Astrocyte (in vitro differentiated cells and primary cell): ENCODE results near the gene CFDP1.

Experiments used
- EZH2 ChIP-seq: IDR thresholded peaks from 2 replicates; pipeline ENCODE4 v1.6.1; 2012; ENCODE audit warnings: mild to moderate bottlenecking, low read length, inconsistent platforms; ENCODE audit not compliant: insufficient read depth
- TF ChIP-seq, protein P1 (sequence below): IDR thresholded peaks from 2 replicates; pipeline ENCODE4 v1.5.1; 2011; ENCODE audit warnings: low read depth, mild to moderate bottlenecking, inconsistent platforms, low read length, moderate library complexity; ENCODE audit not compliant: insufficient read depth

DNA sequence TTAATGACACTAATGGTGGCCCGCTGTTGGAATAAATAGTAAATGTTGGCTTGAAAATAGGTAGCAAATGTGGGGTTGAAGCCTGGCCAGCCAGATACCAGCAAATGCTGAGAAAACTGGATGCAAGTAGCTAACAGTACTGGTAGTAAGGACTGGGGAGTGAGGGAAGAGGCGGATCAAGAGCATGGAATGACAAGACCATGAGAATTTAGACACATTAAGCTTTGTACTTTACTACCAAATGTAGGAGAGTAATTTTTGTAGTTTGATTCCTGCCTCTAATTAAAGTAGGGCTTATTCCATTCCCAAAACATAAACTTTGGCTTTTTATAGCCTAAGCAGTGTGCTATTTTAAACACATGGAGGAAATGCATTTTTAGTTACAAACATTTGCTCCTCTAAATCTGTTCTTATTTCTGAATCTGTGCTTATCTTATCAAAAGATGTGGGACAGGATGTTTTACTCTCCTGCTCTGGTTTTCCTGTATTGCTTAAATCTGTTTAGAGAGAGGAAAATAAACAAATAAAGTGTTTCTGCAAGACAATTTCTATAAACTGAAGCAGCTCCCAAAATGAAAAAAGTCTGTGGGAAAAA, 44.1 kb downstream of the CFDP1 start:
- TF ChIP-seq, protein P1, sequence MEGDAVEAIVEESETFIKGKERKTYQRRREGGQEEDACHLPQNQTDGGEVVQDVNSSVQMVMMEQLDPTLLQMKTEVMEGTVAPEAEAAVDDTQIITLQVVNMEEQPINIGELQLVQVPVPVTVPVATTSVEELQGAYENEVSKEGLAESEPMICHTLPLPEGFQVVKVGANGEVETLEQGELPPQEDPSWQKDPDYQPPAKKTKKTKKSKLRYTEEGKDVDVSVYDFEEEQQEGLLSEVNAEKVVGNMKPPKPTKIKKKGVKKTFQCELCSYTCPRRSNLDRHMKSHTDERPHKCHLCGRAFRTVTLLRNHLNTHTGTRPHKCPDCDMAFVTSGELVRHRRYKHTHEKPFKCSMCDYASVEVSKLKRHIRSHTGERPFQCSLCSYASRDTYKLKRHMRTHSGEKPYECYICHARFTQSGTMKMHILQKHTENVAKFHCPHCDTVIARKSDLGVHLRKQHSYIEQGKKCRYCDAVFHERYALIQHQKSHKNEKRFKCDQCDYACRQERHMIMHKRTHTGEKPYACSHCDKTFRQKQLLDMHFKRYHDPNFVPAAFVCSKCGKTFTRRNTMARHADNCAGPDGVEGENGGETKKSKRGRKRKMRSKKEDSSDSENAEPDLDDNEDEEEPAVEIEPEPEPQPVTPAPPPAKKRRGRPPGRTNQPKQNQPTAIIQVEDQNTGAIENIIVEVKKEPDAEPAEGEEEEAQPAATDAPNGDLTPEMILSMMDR: no peak
- no peak for TF ChIP-seq EZH2
